ENCODE measurements around the gene IL1RAP. TPM values are rescaled to one million over a fixed set of nuclear protein-coding genes. Genes with fewer than 3 reads are reported as not detected.

IL1RAP gene
- total RNA-seq, 4 donors from 2014 or later, result 0.80 to 8.6 (median 2.7) TPM

DNA sequence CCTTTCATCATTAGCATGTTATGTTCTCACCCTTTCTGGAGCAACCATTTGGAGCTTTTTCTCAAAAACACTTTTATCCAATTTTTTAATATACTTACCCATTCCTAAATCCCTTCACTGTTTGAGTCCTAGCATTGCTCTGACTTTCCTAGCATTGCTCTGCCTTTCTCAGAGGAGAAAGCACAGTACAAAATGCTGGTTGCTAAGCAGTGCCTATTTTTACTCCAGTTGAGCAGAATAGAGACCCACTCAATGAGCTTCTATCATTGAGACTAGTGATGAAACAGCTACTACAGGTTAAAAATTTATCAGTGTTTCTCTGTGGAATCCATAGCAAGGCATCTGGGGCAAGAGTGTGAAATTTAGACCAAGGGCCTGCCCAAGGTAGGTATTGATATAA is 21.8 kb upstream of the IL1RAP start:
- intact Hi-C loops (cut with DNase I; ENCODE audit: low total_unique reads), result no loop called here
- in situ Hi-C loops (cut with MboI; ENCODE audit: low pct_ligation_motif_present in 1 of 4, low pct_unique_long_range_greater_than_20kb in 1 of 4, low sequenced_read_pairs in 3 of 4), result no loop called here
- DNase-seq, result no peak
- H3K27me3 ChIP-seq, result peaks cover 18% of the 10 kb centered on the region
- H3K27ac ChIP-seq, result no peak overlapping the region
- no peaks in the 10 kb centered on the region for H3K36me3 ChIP-seq
- no peaks in the 10 kb centered on the region for H3K9me3 ChIP-seq
- no peak overlapping the region for H3K4me3 ChIP-seq
- no peaks in the 10 kb centered on the region for H3K4me1 ChIP-seq
- no peak for TF ChIP-seq CTCF (IDR thresholded peaks at IDR 0.05)
- no peak for TF ChIP-seq EP300 (IDR thresholded peaks at IDR 0.05; ENCODE audit: low read depth)
- TF ChIP-seq POLR2A (IDR thresholded peaks at IDR 0.05), result no peak
- TF ChIP-seq POLR2AphosphoS5 (IDR thresholded peaks at IDR 0.05), result no peak

DNA sequence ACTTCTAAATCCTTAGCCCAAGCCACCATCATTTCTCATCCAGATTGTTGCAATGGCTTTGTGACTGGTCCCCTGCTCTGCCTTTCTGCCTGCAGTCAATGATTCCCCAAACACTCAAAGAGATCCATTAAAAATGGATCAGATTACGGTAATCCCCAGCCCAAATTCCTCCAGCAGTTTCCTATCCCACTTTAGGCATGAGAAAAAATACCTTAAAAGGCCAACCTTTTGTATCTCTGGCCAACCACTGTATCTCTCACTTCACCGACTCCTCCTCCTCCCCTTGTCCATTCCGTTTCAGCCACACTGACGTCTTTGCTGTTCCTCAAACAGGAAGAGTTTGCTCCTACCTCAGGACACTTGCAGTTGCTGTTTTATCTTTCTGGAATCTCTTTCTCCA is 20.9 kb upstream of the IL1RAP start:
- Histone ChIP-seq H3K27ac (no peak overlapping the region), H3K4me3 (no peak overlapping the region), H3K9me3 (no peaks in the 10 kb centered on the region), H3K4me1 (no peaks in the 10 kb centered on the region), H3K27me3 (peaks cover 12% of the 10 kb centered on the region), H3K36me3 (no peaks in the 10 kb centered on the region)
- TF ChIP-seq POLR2A (IDR thresholded peaks at IDR 0.05), result no peak
- TF ChIP-seq EP300 (IDR thresholded peaks at IDR 0.05; ENCODE audit: low read depth), result no peak
- no peak for TF ChIP-seq POLR2AphosphoS5 (IDR thresholded peaks at IDR 0.05)
- DNase-seq, result no peak
- intact Hi-C loops (cut with DNase I; ENCODE audit: low total_unique reads) (no loop called here), in situ Hi-C loops (cut with MboI; ENCODE audit: low pct_ligation_motif_present in 1 of 4, low pct_unique_long_range_greater_than_20kb in 1 of 4, low sequenced_read_pairs in 3 of 4) (no loop called here)
- 85 to 96% methylated on average over 4 of the region's 4 CpGs for WGBS, 2 donors (ENCODE audit: low coverage in 1 of 2)

DNA sequence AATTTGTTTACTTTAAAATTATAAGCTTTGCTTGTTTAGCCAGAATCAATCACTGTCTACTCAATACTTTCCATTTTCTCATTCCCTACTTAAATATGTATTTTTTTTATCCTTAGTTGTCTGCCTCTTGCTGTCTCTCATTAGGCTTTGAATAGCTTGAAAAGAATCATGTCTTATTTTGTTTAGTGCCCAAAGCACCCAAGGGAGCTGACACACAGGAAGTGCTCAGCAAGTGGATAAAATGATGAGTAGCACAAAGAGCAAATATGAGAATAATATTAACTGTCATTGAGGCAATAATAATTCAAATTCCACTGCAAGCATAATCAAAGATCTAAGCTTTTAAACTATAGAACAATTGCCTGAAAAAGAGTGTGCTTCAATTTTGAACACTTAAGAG is 19.0 kb upstream of the IL1RAP start:
- Histone ChIP-seq H3K27me3 (peaks cover 7% of the 10 kb centered on the region), H3K4me1 (no peaks in the 10 kb centered on the region), H3K9me3 (no peaks in the 10 kb centered on the region), H3K27ac (no peak overlapping the region), H3K4me3 (no peak overlapping the region), H3K36me3 (no peaks in the 10 kb centered on the region)
- in situ Hi-C loops (cut with MboI; ENCODE audit: low pct_ligation_motif_present in 1 of 4, low pct_unique_long_range_greater_than_20kb in 1 of 4, low sequenced_read_pairs in 3 of 4), result no loop called here
- intact Hi-C loops (cut with DNase I; ENCODE audit: low total_unique reads), result no loop called here
- DNase-seq, result no peak
- no peak for TF ChIP-seq EP300 (IDR thresholded peaks at IDR 0.05; ENCODE audit: low read depth)
- TF ChIP-seq POLR2AphosphoS5 (IDR thresholded peaks at IDR 0.05), result no peak
- no peak for TF ChIP-seq POLR2A (IDR thresholded peaks at IDR 0.05)
- TF ChIP-seq CTCF (IDR thresholded peaks at IDR 0.05), result no peak

GRCh38 chr3:190495354-190495753 is 18.5 kb upstream of the IL1RAP start:
- in situ Hi-C loops (cut with MboI; ENCODE audit: low pct_ligation_motif_present in 1 of 4, low pct_unique_long_range_greater_than_20kb in 1 of 4, low sequenced_read_pairs in 3 of 4) (no loop called here), intact Hi-C loops (cut with DNase I; ENCODE audit: low total_unique reads) (no loop called here)
- TF ChIP-seq CTCF (IDR thresholded peaks at IDR 0.05) (no peak), POLR2AphosphoS5 (IDR thresholded peaks at IDR 0.05) (no peak), POLR2A (IDR thresholded peaks at IDR 0.05) (no peak), EP300 (IDR thresholded peaks at IDR 0.05; ENCODE audit: low read depth) (no peak)
- H3K27me3 ChIP-seq, result peaks cover 7% of the 10 kb centered on the region
- H3K36me3 ChIP-seq, result no peaks in the 10 kb centered on the region
- H3K4me1 ChIP-seq, result no peaks in the 10 kb centered on the region
- H3K4me3 ChIP-seq, result no peak overlapping the region
- no peaks in the 10 kb centered on the region for H3K9me3 ChIP-seq
- no peak overlapping the region for H3K27ac ChIP-seq
- DNase-seq, result no peak

DNA sequence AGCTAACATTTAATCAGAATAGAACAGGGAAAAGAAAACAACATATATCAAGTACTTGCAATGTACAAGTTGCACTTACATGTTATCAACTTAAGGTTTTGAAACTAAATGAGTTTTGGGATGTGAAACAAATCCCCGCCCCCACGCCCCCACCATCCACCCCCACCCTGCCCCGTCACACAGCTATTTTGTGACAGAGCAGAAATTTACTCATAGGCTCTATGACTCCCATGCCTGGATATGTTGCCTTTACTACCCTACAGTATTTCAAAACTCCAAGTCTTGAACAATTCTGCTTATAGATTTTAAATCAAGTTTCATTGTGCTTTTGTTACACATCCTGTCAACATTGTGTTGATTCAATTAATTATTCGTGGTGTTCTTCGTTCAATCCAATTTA is 18.1 kb upstream of the IL1RAP start:
- TF ChIP-seq POLR2A (IDR thresholded peaks at IDR 0.05) (no peak), EP300 (IDR thresholded peaks at IDR 0.05; ENCODE audit: low read depth) (no peak), CTCF (IDR thresholded peaks at IDR 0.05) (no peak), POLR2AphosphoS5 (IDR thresholded peaks at IDR 0.05) (no peak)
- 79 to 80% methylated on average over 5 of the region's 5 CpGs for WGBS, 2 donors (ENCODE audit: low coverage in 1 of 2)
- no peaks in the 10 kb centered on the region for H3K36me3 ChIP-seq
- H3K9me3 ChIP-seq, result no peaks in the 10 kb centered on the region
- H3K27me3 ChIP-seq, result peaks cover 7% of the 10 kb centered on the region
- H3K4me1 ChIP-seq, result no peaks in the 10 kb centered on the region
- intact Hi-C loops (cut with DNase I; ENCODE audit: low total_unique reads), result no loop called here
- no peak for DNase-seq
- no peak overlapping the region for H3K4me3 ChIP-seq
- no peak overlapping the region for H3K27ac ChIP-seq
- in situ Hi-C loops (cut with MboI; ENCODE audit: low pct_ligation_motif_present in 1 of 4, low pct_unique_long_range_greater_than_20kb in 1 of 4, low sequenced_read_pairs in 3 of 4), result no loop called here
